HEK293 (cell line): ENCODE results near the gene PTPRO.

ENCODE experiments used
- BCL11B ChIP-seq: fragments of 450-650 bp; formaldehyde crosslinking; IDR thresholded peaks from 2 replicates; pipeline ENCODE4 v1.5.1; 2016; ENCODE audit warnings: low read depth, missing biosample characterization, missing genetic modification characterization
- CTCF ChIP-seq: fragments of 450-650 bp; formaldehyde crosslinking; IDR thresholded peaks from 2 replicates; pipeline ENCODE4 v1.5.1; 2016; ENCODE audit warnings: missing biosample characterization, missing genetic modification characterization
- KLF1 ChIP-seq: fragments of 450-650 bp; formaldehyde crosslinking; IDR thresholded peaks from 2 replicates; pipeline ENCODE4 v1.5.1; 2016; ENCODE audit warnings: missing biosample characterization, missing genetic modification characterization
- PRDM1 ChIP-seq: fragments of 450-650 bp; formaldehyde crosslinking; IDR thresholded peaks from 2 replicates; pipeline ENCODE4; 2016; ENCODE audit warnings: missing biosample characterization, missing genetic modification characterization
- TCF7L2 ChIP-seq: IDR thresholded peaks from 2 replicates; pipeline ENCODE4 v1.6.1; 2011; ENCODE audit warnings: low read depth, mild to moderate bottlenecking, inconsistent platforms, low read length, moderate library complexity, borderline replicate concordance
- ZEB2 ChIP-seq: fragments of 450-650 bp; formaldehyde crosslinking; IDR thresholded peaks from 2 replicates; pipeline ENCODE4 v1.5.1; 2016; ENCODE audit warnings: missing biosample characterization, missing genetic modification characterization
- ZFP69B ChIP-seq: fragments of 450-650 bp; formaldehyde crosslinking; IDR thresholded peaks from 2 replicates; pipeline ENCODE4 v1.5.1; 2016; ENCODE audit warnings: missing biosample characterization, missing genetic modification characterization
- ZNF23 ChIP-seq: fragments of 450-650 bp; formaldehyde crosslinking; IDR thresholded peaks from 2 replicates; pipeline ENCODE4 v1.5.1; 2016; ENCODE audit warnings: missing biosample characterization, missing genetic modification characterization, borderline replicate concordance
- ZNF747 ChIP-seq: fragments of 450-650 bp; formaldehyde crosslinking; IDR thresholded peaks from 2 replicates; pipeline ENCODE4 v1.5.1; 2016; ENCODE audit warnings: missing biosample characterization, missing genetic modification characterization
- ZXDB ChIP-seq: fragments of 450-650 bp; formaldehyde crosslinking; IDR thresholded peaks from 2 replicates; pipeline ENCODE4 v1.5.1; 2016; ENCODE audit warnings: missing biosample characterization, missing genetic modification characterization
- TF ChIP-seq, protein P1 (sequence below): sonication (generic); formaldehyde crosslinking; IDR thresholded peaks from 2 replicates; pipeline ENCODE4 v1.8.1; 2022; ENCODE audit warnings: mild to moderate bottlenecking, moderate library complexity, missing genetic modification reagents

DNA sequence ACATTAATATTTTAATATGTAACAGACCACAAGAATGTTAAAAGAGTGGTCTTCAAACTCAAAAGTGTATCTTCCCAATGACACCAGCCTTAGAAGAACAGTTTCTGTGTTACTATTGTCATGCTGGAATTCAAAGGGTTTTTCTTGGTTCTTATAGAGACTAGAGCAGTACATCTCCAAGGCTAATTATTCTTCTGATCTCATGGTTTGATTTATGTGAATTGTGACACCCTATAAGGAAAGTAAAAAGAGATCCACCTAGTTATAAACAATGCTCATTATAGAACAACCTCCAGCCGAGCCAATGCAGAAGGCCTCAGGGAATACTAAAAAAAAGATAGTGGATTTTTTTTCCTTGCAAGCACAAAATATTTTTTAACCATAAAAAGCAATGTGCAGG is 65.5 kb downstream of the PTPRO start:
- TF ChIP-seq, protein P1, sequence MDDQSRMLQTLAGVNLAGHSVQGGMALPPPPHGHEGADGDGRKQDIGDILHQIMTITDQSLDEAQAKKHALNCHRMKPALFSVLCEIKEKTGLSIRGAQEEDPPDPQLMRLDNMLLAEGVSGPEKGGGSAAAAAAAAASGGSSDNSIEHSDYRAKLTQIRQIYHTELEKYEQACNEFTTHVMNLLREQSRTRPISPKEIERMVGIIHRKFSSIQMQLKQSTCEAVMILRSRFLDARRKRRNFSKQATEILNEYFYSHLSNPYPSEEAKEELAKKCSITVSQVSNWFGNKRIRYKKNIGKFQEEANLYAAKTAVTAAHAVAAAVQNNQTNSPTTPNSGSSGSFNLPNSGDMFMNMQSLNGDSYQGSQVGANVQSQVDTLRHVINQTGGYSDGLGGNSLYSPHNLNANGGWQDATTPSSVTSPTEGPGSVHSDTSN = no peak
- TF ChIP-seq BCL11B = no peak
- no peak for TF ChIP-seq CTCF (tag by site-specific recombination)
- no peak for TF ChIP-seq ZFP69B (tag by site-specific recombination)
- no peak for TF ChIP-seq ZXDB (tag by site-specific recombination)
- no peak for TF ChIP-seq TCF7L2
- no peak for TF ChIP-seq KLF1 (tag by site-specific recombination)
- TF ChIP-seq ZNF747 (tag by site-specific recombination) = no peak
- TF ChIP-seq PRDM1 (tag by site-specific recombination) = no peak
- no peak for TF ChIP-seq ZNF23 (tag by site-specific recombination)
- no peak for TF ChIP-seq ZEB2
